Thoracic aorta (tissue), 2 donors: ENCODE data around the gene BRAF. TPM values are rescaled to one million over a fixed set of nuclear protein-coding genes. Genes with fewer than 3 reads are reported as not detected.

Experiments used
- ATAC-seq: fragments of 150-250 bp; one replicate; pipeline ENCODE4 v1.8.0; 2017; ENCODE audit warnings: low read depth; ENCODE audit not compliant: insufficient number of reproducible peaks, low FRiP score
- DNase-seq: peaks from one replicate; pipeline ENCODE4 v3.0.0-alpha.2; 2020; ENCODE audit warnings: low spot score
- H3K27ac ChIP-seq, 2 donors: fragments of 200-600 bp; sonication (generic); 1 replicate in 1 of 2; 2 replicates in 1 of 2; pipeline ENCODE4 v1.5.1; 2016; ENCODE audit warnings: mild to moderate bottlenecking in 2 of 2, moderate library complexity in 2 of 2
- H3K27me3 ChIP-seq: fragments of 200-600 bp; sonication (generic); replicated peaks from 2 replicates; pipeline ENCODE4 v1.6.0; 2016; ENCODE audit warnings: mild to moderate bottlenecking; ENCODE audit not compliant: insufficient read depth
- H3K36me3 ChIP-seq: fragments of 200-600 bp; sonication (generic); one replicate; pipeline ENCODE4 v1.5.1; 2016
- H3K4me1 ChIP-seq, 2 donors: fragments of 200-600 bp; sonication (generic); 1 replicate in 1 of 2; 2 replicates in 1 of 2; pipeline versions ENCODE4 v1.5.1 to v1.6.0; 2016; ENCODE audit warnings: low read depth in 2 of 2, mild to moderate bottlenecking in 1 of 2; ENCODE audit not compliant: control insufficient read depth in 1 of 2
- H3K4me3 ChIP-seq: fragments of 200-600 bp; sonication (generic); 2 replicates; pipeline ENCODE4 v1.5.1; 2016; ENCODE audit warnings: mild to moderate bottlenecking
- H3K9me3 ChIP-seq: fragments of 200-600 bp; sonication (generic); 2 replicates; pipeline ENCODE4 v1.5.1; 2016
- CTCF ChIP-seq: fragments of 200-600 bp; sonication (generic); IDR thresholded peaks from one replicate; pipeline ENCODE4 v1.5.1; 2019; ENCODE audit warnings: antibody characterized with exemption
- total RNA-seq, 2 donors: library from RNA; depleted of rRNA; stranded (reverse); fragments of >200 nt; gene quantifications; one replicate each; pipeline versions ENCODE4 v1.1.0 to v1.2.3, GENCODE V29; 2016

BRAF gene
- total RNA-seq, 2 donors from 2014 or later = 31.5 to 62.2 TPM

- Histone ChIP-seq H3K9me3 (no peaks in the 10 kb centered on the region), H3K4me1 (peaks cover 0 to 6% of the 10 kb centered on the region in 2 donors), H3K27me3 (no peaks in the 10 kb centered on the region), H3K4me3 (no peak overlapping the region), H3K36me3 (peaks cover 22% of the 10 kb centered on the region), H3K27ac (no peak overlapping the region)
- DNase-seq (no peak), ATAC-seq (no peak)
- no peak for TF ChIP-seq CTCF
Observed at GRCh38 chr7:140691376-140692045, 233.2 kb downstream of the BRAF start.

- no peaks in the 10 kb centered on the region for H3K27me3 ChIP-seq
- H3K4me1 ChIP-seq = no peaks in the 10 kb centered on the region
- H3K27ac ChIP-seq = no peak overlapping the region
- ATAC-seq (no peak), DNase-seq (no peak)
- peaks cover 21% of the 10 kb centered on the region for H3K36me3 ChIP-seq
- no peak for TF ChIP-seq CTCF
- no peaks in the 10 kb centered on the region for H3K9me3 ChIP-seq
- no peak overlapping the region for H3K4me3 ChIP-seq
Observed at GRCh38 chr7:140689199-140690152, 235.3 kb downstream of the BRAF start.

GRCh38 chr7:140688341-140688740 lies 236.4 kb downstream of the BRAF start:
- TF ChIP-seq CTCF = no peak
- Histone ChIP-seq H3K4me3 (no peak overlapping the region), H3K27ac (no peak overlapping the region), H3K9me3 (no peaks in the 10 kb centered on the region), H3K36me3 (peaks cover 26% of the 10 kb centered on the region), H3K27me3 (no peaks in the 10 kb centered on the region), H3K4me1 (no peaks in the 10 kb centered on the region)
- ATAC-seq (no peak), DNase-seq (no peak)

- H3K4me1 ChIP-seq = no peaks in the 10 kb centered on the region
- ATAC-seq (no peak), DNase-seq (no peak)
- H3K27ac ChIP-seq = no peak overlapping the region
- H3K9me3 ChIP-seq = no peaks in the 10 kb centered on the region
- H3K27me3 ChIP-seq = no peaks in the 10 kb centered on the region
- no peak overlapping the region for H3K4me3 ChIP-seq
- no peak for TF ChIP-seq CTCF
- H3K36me3 ChIP-seq = peaks cover 26% of the 10 kb centered on the region
Observed at GRCh38 chr7:140686921-140687320, 237.8 kb downstream of the BRAF start.

DNA sequence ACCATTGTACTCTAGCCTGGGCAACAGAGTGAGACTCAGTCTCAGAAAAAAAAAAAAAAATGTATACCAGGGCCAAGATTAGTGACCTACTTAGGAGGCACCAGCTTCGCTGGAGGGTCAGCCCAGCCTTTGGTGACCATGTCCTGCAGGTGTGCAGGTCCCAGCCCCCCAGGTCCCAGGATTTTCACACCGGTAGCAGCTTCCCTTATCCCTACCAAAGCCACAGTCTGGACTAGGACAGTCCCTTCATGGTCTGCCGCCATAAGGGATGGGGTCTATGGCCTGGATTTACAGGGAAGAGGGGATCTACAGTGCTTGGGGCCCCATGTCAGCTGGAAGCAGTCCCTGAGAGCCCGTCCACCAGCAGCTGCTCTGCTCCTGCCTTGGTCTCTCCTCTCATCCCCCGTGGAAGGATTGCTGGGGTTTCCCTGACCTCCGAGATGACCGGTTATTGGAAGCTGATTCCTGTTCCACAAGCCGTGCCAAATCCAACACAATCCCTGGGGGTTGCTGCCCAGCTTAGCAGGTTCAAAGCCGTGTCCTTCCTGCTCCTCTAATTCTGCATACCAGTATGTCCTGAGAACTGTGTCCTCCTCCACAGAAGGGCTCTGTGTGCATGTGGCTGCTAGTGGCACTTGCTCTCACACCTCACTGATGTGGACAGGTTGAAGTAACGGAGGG lies 239.2 kb downstream of the BRAF start:
- ATAC-seq (no peak), DNase-seq (no peak)
- TF ChIP-seq CTCF = no peak
- no peak overlapping the region for H3K27ac ChIP-seq
- H3K9me3 ChIP-seq = no peaks in the 10 kb centered on the region
- no peaks in the 10 kb centered on the region for H3K4me1 ChIP-seq
- peaks cover 22% of the 10 kb centered on the region for H3K36me3 ChIP-seq
- H3K4me3 ChIP-seq = no peak overlapping the region
- no peaks in the 10 kb centered on the region for H3K27me3 ChIP-seq
